Nephron (organoid): Measurements from ENCODE around the gene NCCRP1.
"Not testable (repeated sequence)": the region's sequence is repeated elsewhere in the genome, so short reads cannot be mapped to it uniquely, and the experiment has no call there.

ENCODE experiments used
- H3K27ac Mint-ChIP-seq, 3 experiments: 2 replicates each; pipeline ENCODE4 v1.8.0; 2020; ENCODE audit warnings: mixed read lengths in 3 of 3, mild to moderate bottlenecking in 2 of 3, moderate library complexity in 1 of 3
- H3K27me3 Mint-ChIP-seq: 2 replicates; pipeline ENCODE4 v1.8.0; 2021; ENCODE audit warnings: low read depth, mild to moderate bottlenecking, moderate library complexity, mixed read lengths
- H3K36me3 Mint-ChIP-seq: 2 replicates; pipeline ENCODE4 v1.8.0; 2020; ENCODE audit warnings: low read depth, mixed read lengths
- H3K4me1 Mint-ChIP-seq: 2 replicates; pipeline ENCODE4 v1.8.0; 2020; ENCODE audit warnings: mixed read lengths
- H3K4me3 Mint-ChIP-seq, 3 experiments: 2 replicates each; pipeline ENCODE4 v1.8.0; 2020; ENCODE audit warnings: mild to moderate bottlenecking in 3 of 3, mixed read lengths in 3 of 3, moderate library complexity in 2 of 3
- H3K9me3 Mint-ChIP-seq: 2 replicates; pipeline ENCODE4 v1.8.0; 2020; ENCODE audit warnings: mixed read lengths
- CTCF ChIP-seq, 3 experiments: fragments of 200-600 bp; sonication (generic); IDR thresholded peaks; one replicate each; pipeline ENCODE4 v1.5.0; 2021; ENCODE audit warnings: antibody characterized with exemption in 3 of 3; ENCODE audit not compliant: unreplicated experiment in 3 of 3

Gene NCCRP1

GRCh38 chr19:39236527-39236926 is 39.8 kb downstream of the NCCRP1 start:
- H3K36me3 Mint-ChIP-seq = no peaks in the 10 kb centered on the region
- peaks cover 54% of the 10 kb centered on the region for H3K27me3 Mint-ChIP-seq
- H3K4me3 Mint-ChIP-seq = no peak overlapping the region
- no peaks in the 10 kb centered on the region for H3K9me3 Mint-ChIP-seq
- no peak for TF ChIP-seq CTCF (IDR thresholded peaks at IDR 0.05; ENCODE audit: unreplicated experiment in 3 of 3)
- H3K4me1 Mint-ChIP-seq = no peaks in the 10 kb centered on the region
- no peak overlapping the region for H3K27ac Mint-ChIP-seq

DNA sequence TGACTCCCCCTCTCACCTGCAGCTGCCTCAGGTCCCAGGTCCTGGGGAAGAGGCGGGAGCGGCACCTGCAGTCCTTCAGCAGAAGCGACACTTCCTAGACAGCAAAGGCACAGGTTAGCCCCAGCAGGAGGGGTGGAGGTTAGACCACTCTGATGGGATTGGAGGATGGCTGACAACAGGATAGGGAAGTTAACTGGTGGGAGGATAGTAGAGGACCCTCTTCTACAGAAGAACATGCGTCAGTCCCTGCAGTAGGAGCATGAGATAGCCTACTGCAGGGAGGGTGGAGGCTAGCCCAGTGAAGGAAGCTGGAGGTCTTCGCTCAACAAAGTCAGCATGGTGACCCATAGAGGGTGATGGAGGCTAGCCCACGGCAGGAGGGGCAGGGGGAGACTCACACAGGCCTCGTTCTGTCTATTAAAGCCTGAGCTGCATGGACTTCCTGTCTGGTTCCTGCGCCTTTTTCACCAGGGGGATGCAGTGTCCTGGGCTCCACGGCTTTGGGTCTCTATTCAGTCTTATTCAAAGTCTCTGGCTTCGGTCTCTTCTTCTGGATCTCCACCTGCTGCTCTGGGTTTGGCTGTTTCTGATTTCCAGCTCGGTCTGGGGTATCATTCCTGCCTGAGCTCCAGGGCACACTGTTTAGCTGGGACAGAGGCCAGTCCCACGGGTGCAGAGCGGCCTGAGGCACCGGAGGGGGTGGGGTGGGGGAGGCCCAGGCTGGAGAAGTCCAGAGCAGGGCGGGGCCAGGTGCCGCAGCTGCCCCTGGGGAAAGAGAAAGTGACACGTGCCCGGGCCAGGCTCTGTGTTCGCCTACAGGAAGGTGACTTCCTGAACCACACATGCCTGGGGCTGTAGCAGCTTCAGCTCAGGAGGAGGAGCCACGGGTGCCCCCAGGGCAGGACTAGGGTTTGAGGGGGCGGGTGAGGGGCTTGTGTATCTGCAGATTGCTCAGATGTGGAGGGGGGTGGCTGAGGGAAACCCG is 40.7 kb downstream of the NCCRP1 start:
- no peak for TF ChIP-seq CTCF (IDR thresholded peaks at IDR 0.05; ENCODE audit: unreplicated experiment in 3 of 3)
- Mint-ChIP-seq H3K36me3 (no peaks in the 10 kb centered on the region), H3K27me3 (peaks cover 49% of the 10 kb centered on the region), H3K4me1 (no peaks in the 10 kb centered on the region), H3K27ac (no peak overlapping the region), H3K4me3 (no peak overlapping the region), H3K9me3 (no peaks in the 10 kb centered on the region)

- no peaks in the 10 kb centered on the region for H3K9me3 Mint-ChIP-seq
Measured at GRCh38 chr19:39238209-39238608, 41.4 kb downstream of the NCCRP1 start.

GRCh38 chr19:39238944-39239343 is 42.2 kb downstream of the NCCRP1 start:
- H3K27ac Mint-ChIP-seq = no peak overlapping the region
- H3K27me3 Mint-ChIP-seq = peaks cover 45% of the 10 kb centered on the region
- no peaks in the 10 kb centered on the region for H3K4me1 Mint-ChIP-seq
- H3K9me3 Mint-ChIP-seq = no peaks in the 10 kb centered on the region
- H3K36me3 Mint-ChIP-seq = no peaks in the 10 kb centered on the region
- no peak overlapping the region for H3K4me3 Mint-ChIP-seq
- no peak for TF ChIP-seq CTCF (IDR thresholded peaks at IDR 0.05; ENCODE audit: unreplicated experiment in 3 of 3)

More at GRCh38 chr19:39238209-39238608, 41.4 kb downstream of the NCCRP1 start:
- H3K27ac Mint-ChIP-seq = no peak overlapping the region
- H3K36me3 Mint-ChIP-seq = no peaks in the 10 kb centered on the region
- peaks cover 44% of the 10 kb centered on the region for H3K27me3 Mint-ChIP-seq
- no peaks in the 10 kb centered on the region for H3K4me1 Mint-ChIP-seq
- H3K4me3 Mint-ChIP-seq = no peak overlapping the region
- TF ChIP-seq CTCF (IDR thresholded peaks at IDR 0.05; ENCODE audit: unreplicated experiment in 3 of 3) = no peak

DNA sequence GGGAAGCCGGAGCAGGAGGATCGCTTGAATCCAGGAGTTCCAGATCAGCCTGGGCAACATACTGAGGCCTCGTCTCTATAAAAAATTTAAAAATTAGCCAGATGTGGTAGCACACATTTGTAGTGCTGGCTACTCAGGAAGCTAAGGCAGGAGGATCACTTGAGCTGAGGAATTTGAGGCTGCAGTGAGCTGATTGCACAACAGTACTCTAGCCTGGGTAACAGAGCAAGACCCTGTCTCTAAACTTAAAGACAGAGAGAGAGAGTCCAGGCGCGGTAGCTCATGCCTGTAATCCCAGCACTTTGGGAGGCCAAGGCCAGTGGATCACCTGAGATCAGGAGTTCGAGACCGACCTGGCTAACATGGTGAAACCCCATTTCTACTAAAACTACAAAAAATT is 43.7 kb downstream of the NCCRP1 start:
- Mint-ChIP-seq H3K27me3 (peaks cover 37% of the 10 kb centered on the region), H3K36me3 (no peaks in the 10 kb centered on the region), H3K27ac (no peak overlapping the region), H3K4me3 (no peak overlapping the region), H3K4me1 (no peaks in the 10 kb centered on the region), H3K9me3 (no peaks in the 10 kb centered on the region)
- no peak for TF ChIP-seq CTCF (IDR thresholded peaks at IDR 0.05; ENCODE audit: unreplicated experiment in 3 of 3)

GRCh38 chr19:39243741-39244140 is 47.0 kb downstream of the NCCRP1 start:
- not testable (repeated sequence) for H3K9me3 Mint-ChIP-seq, H3K4me3 Mint-ChIP-seq, H3K4me1 Mint-ChIP-seq, H3K27ac Mint-ChIP-seq, H3K36me3 Mint-ChIP-seq
- H3K27me3 Mint-ChIP-seq = peaks cover 50% of the 10 kb centered on the region

DNA sequence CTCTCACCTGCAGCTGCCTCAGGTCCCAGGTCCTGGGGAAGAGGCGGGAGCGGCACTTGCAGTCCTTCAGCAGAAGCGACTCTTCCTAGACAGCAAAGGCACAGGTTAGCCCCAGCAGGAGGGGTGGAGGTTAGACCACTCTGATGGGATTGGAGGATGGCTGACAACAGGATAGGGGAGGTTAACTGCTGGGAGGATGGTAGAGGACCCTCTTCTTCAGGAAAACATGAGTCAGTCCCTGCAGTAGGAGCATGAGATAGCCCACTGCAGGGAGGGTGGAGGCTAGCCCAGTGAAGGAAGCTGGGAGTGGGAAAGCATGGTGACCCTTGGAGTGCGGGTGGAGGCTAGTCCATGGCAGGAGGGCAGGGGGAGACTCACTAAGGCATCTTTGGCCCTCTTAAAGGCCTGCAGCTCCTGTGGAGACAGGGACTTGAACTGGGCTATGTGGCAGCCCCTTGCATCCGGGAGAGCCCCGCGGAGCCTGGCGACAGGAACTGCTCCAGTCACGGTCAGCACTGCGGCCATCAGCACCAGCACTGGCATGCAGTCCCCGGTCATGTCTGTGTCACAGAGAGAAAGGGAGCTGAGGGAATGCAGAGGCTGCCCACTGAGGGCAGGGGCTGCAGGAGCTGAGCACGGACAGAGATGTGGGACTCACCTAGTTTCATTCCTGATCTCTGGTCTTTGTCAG is 47.8 kb downstream of the NCCRP1 start, which contains the start of gene IFNL3:
Gene IFNL3, minus strand, starts transcription at position 597 of the 691 bp plus-strand sequence. Its CDS starts 39 bp downstream, at position 558.
- not testable (repeated sequence) for H3K9me3 Mint-ChIP-seq, H3K27ac Mint-ChIP-seq, H3K4me1 Mint-ChIP-seq, H3K36me3 Mint-ChIP-seq, H3K4me3 Mint-ChIP-seq
- H3K27me3 Mint-ChIP-seq = peaks cover 56% of the 10 kb centered on the region

- not testable (repeated sequence) for H3K36me3 Mint-ChIP-seq, H3K4me1 Mint-ChIP-seq, H3K4me3 Mint-ChIP-seq, H3K27ac Mint-ChIP-seq, H3K9me3 Mint-ChIP-seq
- H3K27me3 Mint-ChIP-seq = peaks cover 56% of the 10 kb centered on the region
Measured at GRCh38 chr19:39245166-39245565, 48.4 kb downstream of the NCCRP1 start.
